ENCODE results near the gene SOX13. TPM values are rescaled to one million over a fixed set of nuclear protein-coding genes. Genes with fewer than 3 reads are reported as not detected.

Gene SOX13
- total and polyA plus RNA-seq, 10 of the 15 experiments (the other 5 are each of a cell fraction or from before 2014, with no cell fraction given) = 0.04 to 0.31 (median 0.11) TPM; not detected in 7

DNA sequence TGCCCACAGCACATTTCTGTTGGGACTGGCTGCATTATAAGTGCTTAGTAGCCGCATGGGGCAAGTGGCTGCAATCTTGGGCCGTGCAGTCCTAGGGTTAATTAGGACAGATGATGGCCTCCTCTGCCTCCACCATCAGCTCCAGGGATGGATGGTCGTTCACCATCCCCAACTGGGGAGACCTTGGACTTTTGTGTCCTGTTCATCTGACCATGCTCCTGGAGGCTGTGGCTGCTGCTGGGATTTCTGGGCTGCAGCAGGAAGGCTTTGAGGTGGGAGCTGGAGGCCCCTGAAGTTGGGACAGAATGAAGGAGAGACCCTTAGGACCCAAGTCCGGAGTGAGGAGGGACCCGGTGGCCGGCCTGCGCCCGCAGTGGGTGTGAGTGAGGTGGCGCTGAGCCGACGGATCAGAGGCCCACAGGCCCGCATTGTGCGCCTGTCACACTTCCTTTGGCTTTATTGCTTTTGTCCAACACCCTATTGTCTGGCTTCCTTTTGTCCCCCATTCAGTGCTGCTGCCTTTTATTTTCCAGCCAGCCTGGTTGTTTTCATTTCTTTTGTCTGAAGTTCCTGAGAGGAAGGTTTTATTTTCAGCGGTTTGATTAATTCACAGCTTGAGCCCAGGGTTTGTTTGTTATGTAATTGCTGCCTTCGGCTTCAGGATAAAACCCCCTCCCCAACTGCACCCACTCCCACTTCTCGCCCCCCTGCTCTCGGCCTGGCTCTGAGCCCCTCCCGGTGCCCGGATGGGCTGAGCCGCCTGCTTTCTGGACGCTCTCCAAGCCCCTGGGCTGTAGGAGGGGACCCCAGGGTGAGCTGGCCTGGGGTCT, 35.6 kb downstream of the SOX13 start (continued):
- no peak for TF ChIP-seq CHD2 (IDR thresholded peaks at IDR 0.05; ENCODE audit: borderline replicate concordance, low read depth, low read length)
- TF ChIP-seq NR2C1 (IDR thresholded peaks at IDR 0.05) = no peak
- TF ChIP-seq, protein P1, sequence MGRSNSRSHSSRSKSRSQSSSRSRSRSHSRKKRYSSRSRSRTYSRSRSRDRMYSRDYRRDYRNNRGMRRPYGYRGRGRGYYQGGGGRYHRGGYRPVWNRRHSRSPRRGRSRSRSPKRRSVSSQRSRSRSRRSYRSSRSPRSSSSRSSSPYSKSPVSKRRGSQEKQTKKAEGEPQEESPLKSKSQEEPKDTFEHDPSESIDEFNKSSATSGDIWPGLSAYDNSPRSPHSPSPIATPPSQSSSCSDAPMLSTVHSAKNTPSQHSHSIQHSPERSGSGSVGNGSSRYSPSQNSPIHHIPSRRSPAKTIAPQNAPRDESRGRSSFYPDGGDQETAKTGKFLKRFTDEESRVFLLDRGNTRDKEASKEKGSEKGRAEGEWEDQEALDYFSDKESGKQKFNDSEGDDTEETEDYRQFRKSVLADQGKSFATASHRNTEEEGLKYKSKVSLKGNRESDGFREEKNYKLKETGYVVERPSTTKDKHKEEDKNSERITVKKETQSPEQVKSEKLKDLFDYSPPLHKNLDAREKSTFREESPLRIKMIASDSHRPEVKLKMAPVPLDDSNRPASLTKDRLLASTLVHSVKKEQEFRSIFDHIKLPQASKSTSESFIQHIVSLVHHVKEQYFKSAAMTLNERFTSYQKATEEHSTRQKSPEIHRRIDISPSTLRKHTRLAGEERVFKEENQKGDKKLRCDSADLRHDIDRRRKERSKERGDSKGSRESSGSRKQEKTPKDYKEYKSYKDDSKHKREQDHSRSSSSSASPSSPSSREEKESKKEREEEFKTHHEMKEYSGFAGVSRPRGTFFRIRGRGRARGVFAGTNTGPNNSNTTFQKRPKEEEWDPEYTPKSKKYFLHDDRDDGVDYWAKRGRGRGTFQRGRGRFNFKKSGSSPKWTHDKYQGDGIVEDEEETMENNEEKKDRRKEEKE (IDR thresholded peaks at IDR 0.05) = no peak
- no peak for TF ChIP-seq JUND (IDR thresholded peaks at IDR 0.05; ENCODE audit: low read depth, low read length)
- TF ChIP-seq RELA (IDR thresholded peaks at IDR 0.05; ENCODE audit: borderline replicate concordance, partially characterized antibody) = no peak
- TF ChIP-seq RB1 (IDR thresholded peaks at IDR 0.05; ENCODE audit: borderline replicate concordance) = no peak
- TF ChIP-seq, protein P2, sequence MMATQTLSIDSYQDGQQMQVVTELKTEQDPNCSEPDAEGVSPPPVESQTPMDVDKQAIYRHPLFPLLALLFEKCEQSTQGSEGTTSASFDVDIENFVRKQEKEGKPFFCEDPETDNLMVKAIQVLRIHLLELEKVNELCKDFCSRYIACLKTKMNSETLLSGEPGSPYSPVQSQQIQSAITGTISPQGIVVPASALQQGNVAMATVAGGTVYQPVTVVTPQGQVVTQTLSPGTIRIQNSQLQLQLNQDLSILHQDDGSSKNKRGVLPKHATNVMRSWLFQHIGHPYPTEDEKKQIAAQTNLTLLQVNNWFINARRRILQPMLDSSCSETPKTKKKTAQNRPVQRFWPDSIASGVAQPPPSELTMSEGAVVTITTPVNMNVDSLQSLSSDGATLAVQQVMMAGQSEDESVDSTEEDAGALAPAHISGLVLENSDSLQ (IDR thresholded peaks at IDR 0.05) = no peak
- no peak for TF ChIP-seq FOS (IDR thresholded peaks at IDR 0.05; ENCODE audit: borderline replicate concordance, extremely low read depth, insufficient read length)
- TF ChIP-seq, protein P3, sequence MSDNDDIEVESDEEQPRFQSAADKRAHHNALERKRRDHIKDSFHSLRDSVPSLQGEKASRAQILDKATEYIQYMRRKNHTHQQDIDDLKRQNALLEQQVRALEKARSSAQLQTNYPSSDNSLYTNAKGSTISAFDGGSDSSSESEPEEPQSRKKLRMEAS (IDR thresholded peaks at IDR 0.05; ENCODE audit: low read depth, low read length) = no peak
